CD14-positive monocyte (primary cell): ENCODE data around the gene CD36. TPM values are rescaled to one million over a fixed set of nuclear protein-coding genes. Genes with fewer than 3 reads are reported as not detected.

ENCODE experiments used
- DNase-seq, 3 donors: peaks; one replicate each; pipeline ENCODE4 v3.0.0-alpha.2; 2011 to 2022
- H2AFZ ChIP-seq: 2 replicates; pipeline ENCODE4 v1.6.0; 2012; ENCODE audit warnings: mild to moderate bottlenecking, low read depth, low read length, inconsistent platforms; ENCODE audit not compliant: insufficient read depth, poor library complexity, severe bottlenecking
- H3K27ac ChIP-seq, 2 donors: 1 replicate in 1 of 2; 2 replicates in 1 of 2; pipeline ENCODE4 v1.5.1; 2012 to 2013; ENCODE audit warnings: low read length in 2 of 2, control low read depth in 1 of 2, inconsistent platforms in 1 of 2, low read depth in 1 of 2, mild to moderate bottlenecking in 1 of 2
- H3K27me3 ChIP-seq, 2 donors: one replicate each; pipeline versions ENCODE4 v1.6.0 to v1.6.1; 2011 to 2013; ENCODE audit warnings: low read length in 2 of 2; ENCODE audit not compliant: control insufficient read depth in 2 of 2, insufficient read depth in 2 of 2
- H3K36me3 ChIP-seq, 2 donors: replicated peaks in 1 of 2; 1 replicate in 1 of 2; 2 replicates in 1 of 2; pipeline versions ENCODE4 v1.5.1 to v1.6.1; 2012 to 2013; ENCODE audit warnings: low read length in 2 of 2, control low read depth in 1 of 2, inconsistent platforms in 1 of 2, mild to moderate bottlenecking in 1 of 2; ENCODE audit not compliant: insufficient read depth in 2 of 2, control insufficient read depth in 1 of 2
- H3K4me1 ChIP-seq, 2 donors: 1 replicate in 1 of 2; 2 replicates in 1 of 2; pipeline versions ENCODE4 v1.5.1 to v1.6.1; 2012 to 2013; ENCODE audit warnings: low read length in 2 of 2, control low read depth in 1 of 2, inconsistent platforms in 1 of 2, mild to moderate bottlenecking in 1 of 2, moderate library complexity in 1 of 2; ENCODE audit not compliant: insufficient read depth in 2 of 2, control insufficient read depth in 1 of 2
- H3K4me2 ChIP-seq: replicated peaks from 2 replicates; pipeline ENCODE3; 2012; ENCODE audit warnings: low read length, moderate library complexity, mild to moderate bottlenecking; ENCODE audit not compliant: poor library complexity, severe bottlenecking; ENCODE audit errors: extremely low read depth
- H3K4me3 ChIP-seq, 3 experiments: fragments of 200-600 bp in 1 of 3; sonication (generic) in 1 of 3; replicated peaks in 1 of 3; 1 replicate in 2 of 3; 2 replicates in 1 of 3; pipeline ENCODE4 v1.5.1; 2011 to 2013; ENCODE audit warnings: low read length in 3 of 3, mild to moderate bottlenecking in 3 of 3, control low read depth in 2 of 3, low read depth in 2 of 3, inconsistent platforms in 1 of 3, moderate library complexity in 1 of 3
- H3K79me2 ChIP-seq: 2 replicates; pipeline ENCODE4 v1.6.0; 2012; ENCODE audit warnings: mild to moderate bottlenecking, control low read depth, inconsistent platforms, low read length, moderate library complexity; ENCODE audit not compliant: insufficient read depth
- H3K9ac ChIP-seq: 2 replicates; pipeline ENCODE4 v1.6.0; 2017; ENCODE audit warnings: low read length, mild to moderate bottlenecking; ENCODE audit not compliant: insufficient read depth, poor library complexity, severe bottlenecking
- H3K9me3 ChIP-seq, 2 donors: replicated peaks in 1 of 2; 1 replicate in 1 of 2; 2 replicates in 1 of 2; pipeline versions ENCODE4 v1.5.1 to v1.6.1; 2012 to 2013; ENCODE audit warnings: low read length in 2 of 2, control low read depth in 1 of 2; ENCODE audit not compliant: control insufficient read depth in 1 of 2, insufficient read depth in 1 of 2
- H4K20me1 ChIP-seq: 2 replicates; pipeline ENCODE4 v1.6.0; 2012; ENCODE audit warnings: mild to moderate bottlenecking, low read length, control low read depth, moderate library complexity; ENCODE audit not compliant: insufficient read depth
- H3K27ac Mint-ChIP-seq, 7 donors: one replicate each; pipeline ENCODE4 v1.8.0; 2020; ENCODE audit warnings: mild to moderate bottlenecking in 7 of 7, mixed read lengths in 7 of 7, moderate library complexity in 6 of 7, inconsistent platforms in 2 of 7
- H3K27me3 Mint-ChIP-seq, 3 donors: one replicate each; pipeline ENCODE4 v1.8.0; 2021 to 2022; ENCODE audit warnings: low read depth in 3 of 3, mild to moderate bottlenecking in 3 of 3, mixed read lengths in 3 of 3, moderate library complexity in 3 of 3, inconsistent platforms in 1 of 3
- H3K36me3 Mint-ChIP-seq, 2 donors: one replicate each; pipeline ENCODE4 v1.8.0; 2020; ENCODE audit warnings: mixed read lengths in 2 of 2, inconsistent platforms in 1 of 2, mild to moderate bottlenecking in 1 of 2
- H3K4me1 Mint-ChIP-seq: one replicate; pipeline ENCODE4 v1.8.0; 2020; ENCODE audit warnings: mild to moderate bottlenecking, mixed read lengths
- H3K4me3 Mint-ChIP-seq, 2 donors: one replicate each; pipeline ENCODE4 v1.8.0; 2020; ENCODE audit warnings: mild to moderate bottlenecking in 2 of 2, mixed read lengths in 2 of 2, moderate library complexity in 1 of 2
- H3K9me3 Mint-ChIP-seq, 7 donors: one replicate each; pipeline ENCODE4 v1.8.0; 2020 to 2022; ENCODE audit warnings: mixed read lengths in 7 of 7, mild to moderate bottlenecking in 6 of 7, moderate library complexity in 6 of 7, inconsistent platforms in 2 of 7
- CTCF ChIP-seq: fragments of 200-600 bp; IDR thresholded peaks from one replicate; pipeline ENCODE4 v1.8.0; 2022; ENCODE audit warnings: antibody characterized with exemption, mild to moderate bottlenecking
- WGBS: methylation state at CpG from one replicate; pipeline ENCODE4 v1.1.5; 2013; ENCODE audit warnings: missing lambda C conversion rate; ENCODE audit not compliant: insufficient coverage; 5-methylcytosine and 5-hydroxymethylcytosine counted together
- intact Hi-C, 2 donors: fragments of 100-400 bp; cut with micrococcal nuclease; formaldehyde crosslinking; loops; one replicate each; pipeline versions ENCODE4 v1.15.0 to v1.15.1; 2023
- polyA plus RNA-seq, 3 donors: library from polyadenylated mRNA; depleted of rRNA in 1 of 3; unstranded in 2 of 3; stranded (reverse) in 1 of 3; fragments of 300-500 nt in 2 of 3; fragments of >200 nt in 1 of 3; fragmentation: Illumina TruSeq in 2 of 3; gene quantifications; 1 replicate in 2 of 3; 2 replicates in 1 of 3; pipeline ENCODE4 v1.2.3, GENCODE V29; 2012 to 2021

CD36 gene
- polyA plus RNA-seq, 3 donors = 735 to 1,210 (median 1,135) TPM

GRCh38 chr7:80708123-80708522, 69.7 kb downstream of the CD36 start:
- Histone ChIP-seq H3K36me3 (no peaks in the 10 kb centered on the region), H2AFZ (no peak overlapping the region), H3K4me2 (peak overlapping the region; percentile 64), H4K20me1 (no peaks in the 10 kb centered on the region), H3K27ac (peak overlapping the region in 1 of 2 donors; percentile 77), H3K4me1 (peaks cover 31 to 53% of the 10 kb centered on the region in 2 donors), H3K9ac (no peak overlapping the region), H3K4me3 (peak overlapping the region in 1 of 3 experiments; percentile 48), H3K79me2 (no peaks in the 10 kb centered on the region), H3K9me3 (no peaks in the 10 kb centered on the region), H3K27me3 (no peaks in the 10 kb centered on the region)
- Mint-ChIP-seq H3K9me3 (peaks cover 0 to 4% (median 0%) of the 10 kb centered on the region in 7 donors), H3K27me3 (peaks cover 0 to 3% (median 0%) of the 10 kb centered on the region in 3 donors), H3K4me3 (peak overlapping the region in 1 of 2 donors; percentile 64), H3K4me1 (peaks cover 51% of the 10 kb centered on the region), H3K36me3 (peaks cover 4 to 6% of the 10 kb centered on the region in 2 donors), H3K27ac (peak overlapping the region; percentile 73 to 95 (median 86))
- intact Hi-C loops = loop anchor here in 1 of 2 donors (10.0 kb wide), 1 partner anchor 67 kb away; no protein-coding TSS in a partner anchor
- WGBS = 0% methylated on average over 1 of the region's 2 CpGs
- TF ChIP-seq CTCF = no peak
- peak; percentile 66 to 86 (median 76) for DNase-seq

- H3K9me3 Mint-ChIP-seq = peaks cover 0 to 4% (median 3%) of the 10 kb centered on the region in 7 donors
- H3K79me2 ChIP-seq = no peaks in the 10 kb centered on the region
- no peaks in the 10 kb centered on the region for H4K20me1 ChIP-seq
- H3K9me3 ChIP-seq = no peaks in the 10 kb centered on the region
- DNase-seq = peak in 2 of 3 donors; percentile 29 to 71
- H3K4me1 Mint-ChIP-seq = peaks cover 44% of the 10 kb centered on the region
- H3K4me3 Mint-ChIP-seq = no peak overlapping the region
- intact Hi-C loops = no loop called here
- no peak overlapping the region for H3K9ac ChIP-seq
- H3K4me1 ChIP-seq = peaks cover 31 to 45% of the 10 kb centered on the region in 2 donors
- H3K4me3 ChIP-seq = no peak overlapping the region
- no peaks in the 10 kb centered on the region for H3K27me3 Mint-ChIP-seq
- H3K27ac Mint-ChIP-seq = peak overlapping the region in 3 of 7 donors; percentile 15 to 75 (median 20)
- no peaks in the 10 kb centered on the region for H3K36me3 ChIP-seq
- 36% methylated on average over 2 of the region's 2 CpGs for WGBS
- TF ChIP-seq CTCF = no peak
- peaks cover 4 to 6% of the 10 kb centered on the region in 2 donors for H3K36me3 Mint-ChIP-seq
- H3K4me2 ChIP-seq = no peak overlapping the region
- peak overlapping the region; percentile 5 for H2AFZ ChIP-seq
- no peaks in the 10 kb centered on the region for H3K27me3 ChIP-seq
- H3K27ac ChIP-seq = no peak overlapping the region
Observed at GRCh38 chr7:80711531-80711930, 73.1 kb downstream of the CD36 start.
